OCI-LY1 (cell line): ENCODE data around the gene MRPS12.

Experiments used
- H2AFZ ChIP-seq: fragments of 200-600 bp; sonication (generic), shearing (Covaris generic); 2 replicates; pipeline ENCODE4 v1.6.0; 2014; ENCODE audit warnings: antibody characterized with exemption, mild to moderate bottlenecking, low read length
- H3F3A ChIP-seq: fragments of 200-600 bp; sonication (generic), shearing (Covaris generic); 2 replicates; pipeline ENCODE4 v1.6.0; 2014; ENCODE audit warnings: mild to moderate bottlenecking, antibody characterized with exemption, low read length, moderate library complexity; ENCODE audit not compliant: insufficient read depth
- H3K27ac ChIP-seq: fragments of 200-600 bp; sonication (generic); 2 replicates; pipeline ENCODE4 v1.5.1; 2014; ENCODE audit warnings: low read length, mixed run types, mild to moderate bottlenecking, low read depth; ENCODE audit not compliant: poor library complexity, severe bottlenecking
- H3K27me3 ChIP-seq: fragments of 200-600 bp; sonication (generic); 2 replicates; pipeline ENCODE4 v1.6.0; 2014; ENCODE audit warnings: antibody characterized with exemption, mild to moderate bottlenecking, low read length, moderate library complexity; ENCODE audit not compliant: insufficient read depth
- H3K36me3 ChIP-seq: fragments of 200-600 bp; sonication (generic); 2 replicates; pipeline ENCODE4 v1.6.1; 2014; ENCODE audit warnings: mild to moderate bottlenecking, antibody characterized with exemption, low read length, moderate library complexity, mixed read lengths; ENCODE audit not compliant: insufficient read depth
- H3K4me1 ChIP-seq: fragments of 200-600 bp; sonication (generic); 2 replicates; pipeline ENCODE4 v1.5.1; 2014; ENCODE audit warnings: mild to moderate bottlenecking, low read length, moderate library complexity; ENCODE audit not compliant: insufficient read depth, severe bottlenecking
- H3K4me2 ChIP-seq: fragments of 200-600 bp; sonication (generic), shearing (Covaris generic); 2 replicates; pipeline ENCODE4 v1.6.1; 2014; ENCODE audit warnings: low read length
- H3K4me3 ChIP-seq: fragments of 200-600 bp; sonication (generic); 2 replicates; pipeline ENCODE4 v1.5.1; 2014; ENCODE audit warnings: low read length, low read depth, mild to moderate bottlenecking, mixed read lengths; ENCODE audit not compliant: poor library complexity, severe bottlenecking
- H3K79me2 ChIP-seq: fragments of 200-600 bp; shearing (Covaris generic); 2 replicates; pipeline ENCODE4 v1.6.1; 2016; ENCODE audit warnings: mixed run types, low read length, mixed read lengths; ENCODE audit not compliant: insufficient read depth
- H3K9ac ChIP-seq: fragments of 200-600 bp; sonication (generic), shearing (Covaris generic); 2 replicates; pipeline ENCODE4 v1.6.1; 2014; ENCODE audit warnings: mild to moderate bottlenecking, low read length, mixed read lengths
- H3K9me2 ChIP-seq: fragments of 200-600 bp; sonication (generic), shearing (Covaris generic); 2 replicates; pipeline ENCODE4 v1.6.1; 2014; ENCODE audit warnings: low read depth, mild to moderate bottlenecking, low read length, mixed read lengths
- H3K9me3 ChIP-seq: fragments of 200-600 bp; shearing (Covaris generic); 2 replicates; pipeline ENCODE4 v1.6.1; 2014; ENCODE audit warnings: low read length, mixed read lengths
- H4K20me1 ChIP-seq: fragments of 200-600 bp; sonication (generic), shearing (Covaris generic); 2 replicates; pipeline ENCODE4 v1.6.0; 2016; ENCODE audit warnings: mild to moderate bottlenecking, low read length; ENCODE audit not compliant: insufficient read depth
- CTCF ChIP-seq: fragments of 200-600 bp; sonication (generic), shearing (Covaris generic); IDR thresholded peaks from 2 replicates; pipeline ENCODE4 v1.5.1; 2017; ENCODE audit warnings: mild to moderate bottlenecking, antibody characterized with exemption, low read length, moderate library complexity, mixed read lengths
- EZH2 ChIP-seq: fragments of 200-600 bp; sonication (generic), shearing (Covaris generic); IDR thresholded peaks from 2 replicates; pipeline ENCODE4 v1.8.0; 2017; ENCODE audit warnings: borderline replicate concordance, mixed run types, mild to moderate bottlenecking, antibody characterized with exemption, low read length, moderate library complexity, mixed read lengths

The MRPS12 gene

GRCh38 chr19:38912600-38913514 is 17.9 kb upstream of the MRPS12 start:
- Histone ChIP-seq H3K4me3 (no peak overlapping the region), H3K79me2 (no peaks in the 10 kb centered on the region), H3K9me2 (no peaks in the 10 kb centered on the region), H3K9me3 (no peaks in the 10 kb centered on the region), H3K4me1 (no peaks in the 10 kb centered on the region), H2AFZ (no peak overlapping the region), H3K4me2 (no peak overlapping the region), H4K20me1 (no peaks in the 10 kb centered on the region), H3K36me3 (peaks cover 12% of the 10 kb centered on the region), H3F3A (no peaks in the 10 kb centered on the region), H3K27me3 (no peaks in the 10 kb centered on the region), H3K9ac (no peak overlapping the region), H3K27ac (no peak overlapping the region)
- no peak for TF ChIP-seq EZH2
- TF ChIP-seq CTCF, result no peak

GRCh38 chr19:38913958-38914357 is 16.8 kb upstream of the MRPS12 start:
- Histone ChIP-seq H3K4me2 (no peak overlapping the region), H3K36me3 (0 out of 2 replicates have a peak, but pooled peaks cover 4% of the 10 kb centered on the region), H3K27ac (no peak overlapping the region), H3K9me2 (no peaks in the 10 kb centered on the region), H3F3A (no peaks in the 10 kb centered on the region), H3K27me3 (no peaks in the 10 kb centered on the region), H3K4me1 (no peaks in the 10 kb centered on the region), H3K9ac (no peak overlapping the region), H3K9me3 (no peaks in the 10 kb centered on the region), H3K4me3 (no peak overlapping the region), H4K20me1 (no peaks in the 10 kb centered on the region), H2AFZ (no peak overlapping the region), H3K79me2 (no peaks in the 10 kb centered on the region)
- TF ChIP-seq EZH2 (no peak), CTCF (no peak)

DNA sequence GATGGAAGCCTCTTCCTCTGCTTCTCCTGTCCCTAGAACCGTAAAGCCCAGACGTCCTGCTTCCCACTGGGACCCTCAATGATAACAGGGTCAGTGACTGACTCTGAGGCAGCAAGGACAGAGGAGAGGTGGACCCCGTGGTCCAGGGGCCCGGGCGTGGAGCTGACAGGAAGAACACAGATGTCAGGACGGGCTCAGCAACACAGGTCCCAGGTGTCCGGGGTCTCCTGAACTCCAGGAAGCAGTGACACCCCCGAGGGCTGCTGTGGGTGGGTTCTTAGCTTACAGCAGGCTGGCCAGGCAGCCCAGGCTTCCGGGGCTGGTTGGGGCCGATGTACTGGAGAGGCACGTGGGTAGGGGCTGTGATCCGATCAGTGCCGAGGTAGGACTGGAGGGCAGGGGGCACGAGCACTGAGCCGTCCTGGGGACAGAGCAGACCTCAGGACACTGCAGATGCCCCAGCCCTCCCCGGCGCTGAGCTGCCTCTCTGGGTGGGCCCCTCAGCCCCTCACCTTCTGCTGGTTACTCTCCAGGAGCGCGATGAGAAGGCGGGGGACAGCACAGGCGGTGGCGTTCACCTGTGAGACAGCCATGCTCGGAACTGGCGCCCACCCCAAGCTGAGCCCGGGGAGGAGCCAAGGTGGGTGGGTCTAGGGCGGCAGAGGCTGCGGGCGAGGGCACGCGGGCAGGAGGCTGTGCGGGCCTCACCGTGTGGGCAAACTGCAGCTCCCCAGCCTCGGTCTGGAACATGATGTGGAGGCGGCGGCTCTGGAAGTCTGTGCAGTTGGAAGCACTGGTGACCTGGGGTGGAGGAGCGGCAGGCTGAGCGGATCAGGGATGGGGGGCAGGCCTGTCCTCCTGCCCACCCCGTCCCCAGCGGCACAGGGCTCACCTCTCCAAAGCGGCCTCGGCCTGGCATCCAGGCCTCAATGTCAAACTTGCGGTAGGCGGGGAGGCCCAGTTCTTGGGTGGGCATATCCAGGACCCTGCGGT is 15.1 kb upstream of the MRPS12 start:
- Histone ChIP-seq H3K4me1 (no peaks in the 10 kb centered on the region), H2AFZ (no peak overlapping the region), H3K4me3 (no peak overlapping the region), H3K9me2 (no peaks in the 10 kb centered on the region), H4K20me1 (no peaks in the 10 kb centered on the region), H3K36me3 (peaks cover 3% of the 10 kb centered on the region; the same call in 1 of the 2 replicates), H3K27ac (no peak overlapping the region), H3K79me2 (no peaks in the 10 kb centered on the region), H3K27me3 (no peaks in the 10 kb centered on the region), H3K9ac (no peak overlapping the region), H3K4me2 (no peak overlapping the region), H3F3A (no peaks in the 10 kb centered on the region), H3K9me3 (no peaks in the 10 kb centered on the region)
- no peak for TF ChIP-seq EZH2
- TF ChIP-seq CTCF, result no peak
